ENCODE data around the gene IL27RA.

Gene IL27RA

GRCh38 chr19:13995017-13995728 lies 36.4 kb upstream of the IL27RA start:
- no peak for DNase-seq
- Mint-ChIP-seq H3K27ac (peak overlapping the region; percentile 30), H3K36me3 (ENCODE audit: low read depth) (peaks cover 60% of the 10 kb centered on the region), H3K27me3 (no peaks in the 10 kb centered on the region), H3K9me3 (no peaks in the 10 kb centered on the region), H3K4me1 (ENCODE audit: low read depth) (peaks cover 11% of the 10 kb centered on the region), H3K4me3 (no peak overlapping the region)

GRCh38 chr19:13995878-13996765 lies 35.4 kb upstream of the IL27RA start:
- Mint-ChIP-seq H3K9me3 (no peaks in the 10 kb centered on the region), H3K27me3 (no peaks in the 10 kb centered on the region), H3K4me3 (no peak overlapping the region), H3K36me3 (ENCODE audit: low read depth) (peaks cover 60% of the 10 kb centered on the region), H3K4me1 (ENCODE audit: low read depth) (peaks cover 17% of the 10 kb centered on the region), H3K27ac (no peak overlapping the region)
- DNase-seq = no peak

DNA sequence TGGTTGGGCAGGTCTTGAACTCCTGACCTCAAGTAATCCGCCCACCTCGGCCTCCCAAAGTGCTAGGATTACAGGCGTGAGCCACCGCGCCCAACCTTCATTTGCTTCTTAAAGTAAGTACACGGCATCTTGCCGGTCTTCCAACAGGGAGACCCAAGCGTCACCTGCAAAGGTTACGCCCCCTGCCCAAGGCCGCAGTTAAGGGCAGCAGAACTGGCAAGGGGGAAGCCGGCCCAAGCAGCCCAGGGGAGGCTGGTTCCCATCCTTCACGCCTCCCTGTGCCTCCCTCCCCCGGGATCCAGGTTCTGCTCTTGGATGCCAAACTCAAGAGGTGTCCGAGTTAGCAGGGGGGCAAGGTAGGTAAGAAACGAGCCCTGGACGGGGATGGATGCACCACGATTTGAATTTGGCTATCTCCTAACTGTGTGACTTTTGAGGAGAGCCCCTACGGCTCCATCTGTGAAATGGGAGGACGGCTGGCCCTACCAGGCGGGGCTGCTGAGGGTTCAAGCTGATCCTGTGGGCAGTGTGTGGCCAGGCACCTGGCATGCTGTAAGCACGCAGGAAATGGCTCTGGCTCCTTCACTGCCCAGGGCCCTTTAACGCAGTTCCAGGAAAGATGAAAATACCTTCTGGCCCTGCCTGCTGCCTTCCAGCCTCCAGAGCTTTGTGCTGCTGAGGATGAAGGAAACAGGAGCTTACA lies 34.5 kb upstream of the IL27RA start:
- H3K4me1 Mint-ChIP-seq (ENCODE audit: low read depth) = peaks cover 25% of the 10 kb centered on the region
- no peaks in the 10 kb centered on the region for H3K27me3 Mint-ChIP-seq
- DNase-seq = no peak
- no peak overlapping the region for H3K27ac Mint-ChIP-seq
- peaks cover 53% of the 10 kb centered on the region for H3K36me3 Mint-ChIP-seq (ENCODE audit: low read depth)
- H3K4me3 Mint-ChIP-seq = no peak overlapping the region
- no peaks in the 10 kb centered on the region for H3K9me3 Mint-ChIP-seq

GRCh38 chr19:13997631-13997962 lies 34.0 kb upstream of the IL27RA start:
- H3K4me3 Mint-ChIP-seq = no peak overlapping the region
- H3K27me3 Mint-ChIP-seq = no peaks in the 10 kb centered on the region
- no peaks in the 10 kb centered on the region for H3K9me3 Mint-ChIP-seq
- peaks cover 48% of the 10 kb centered on the region for H3K36me3 Mint-ChIP-seq (ENCODE audit: low read depth)
- peaks cover 27% of the 10 kb centered on the region for H3K4me1 Mint-ChIP-seq (ENCODE audit: low read depth)
- no peak for DNase-seq
- peak overlapping the region; percentile 26 for H3K27ac Mint-ChIP-seq

GRCh38 chr19:13998426-13998825 lies 33.1 kb upstream of the IL27RA start:
- Mint-ChIP-seq H3K9me3 (no peaks in the 10 kb centered on the region), H3K27ac (peak overlapping the region; percentile 37), H3K4me1 (ENCODE audit: low read depth) (peaks cover 35% of the 10 kb centered on the region), H3K27me3 (no peaks in the 10 kb centered on the region), H3K4me3 (no peak overlapping the region), H3K36me3 (ENCODE audit: low read depth) (peaks cover 42% of the 10 kb centered on the region)
- DNase-seq = no peak

GRCh38 chr19:13999085-13999484 lies 32.5 kb upstream of the IL27RA start:
- Mint-ChIP-seq H3K27me3 (no peaks in the 10 kb centered on the region), H3K9me3 (no peaks in the 10 kb centered on the region), H3K36me3 (ENCODE audit: low read depth) (peaks cover 42% of the 10 kb centered on the region), H3K4me1 (ENCODE audit: low read depth) (peaks cover 40% of the 10 kb centered on the region), H3K27ac (no peak overlapping the region), H3K4me3 (no peak overlapping the region)
- DNase-seq = no peak

DNA sequence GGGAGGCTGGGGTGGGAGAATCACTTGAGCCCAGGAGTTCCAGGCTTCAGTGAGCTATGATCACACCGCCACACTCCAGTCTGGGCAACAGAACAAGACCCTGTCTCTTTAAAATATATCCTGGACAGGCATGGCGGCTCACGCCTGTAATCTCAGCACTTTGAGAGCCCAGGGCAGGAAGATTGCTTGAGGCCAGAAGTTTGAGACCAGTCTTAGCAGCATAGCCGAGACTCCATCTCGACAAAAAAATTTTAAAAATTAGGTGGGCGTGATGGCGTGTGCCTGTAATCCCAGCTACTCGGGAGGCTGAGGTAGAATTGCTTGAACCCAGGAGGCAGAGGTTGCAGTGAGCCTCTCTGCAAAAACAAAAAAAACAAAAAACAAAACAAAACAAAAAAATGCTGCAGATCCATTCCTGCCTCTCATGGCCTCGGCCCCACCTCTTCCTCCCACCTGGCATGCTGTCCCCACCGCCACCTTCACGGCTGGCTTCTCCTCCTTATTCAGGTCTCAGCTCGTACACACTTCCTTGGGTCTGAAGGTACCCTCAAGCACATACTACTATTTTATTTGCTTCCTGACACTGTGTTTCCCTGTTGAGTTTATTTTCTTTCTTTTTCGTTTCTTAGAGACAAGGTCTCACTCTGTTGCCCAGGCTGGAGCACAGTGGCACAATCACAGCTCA lies 30.7 kb upstream of the IL27RA start:
- Mint-ChIP-seq H3K27me3 (no peaks in the 10 kb centered on the region), H3K36me3 (ENCODE audit: low read depth) (peaks cover 39% of the 10 kb centered on the region), H3K4me1 (ENCODE audit: low read depth) (peaks cover 51% of the 10 kb centered on the region), H3K4me3 (no peak overlapping the region), H3K9me3 (no peaks in the 10 kb centered on the region), H3K27ac (peak overlapping the region; percentile 95)
- no peak for DNase-seq

DNA sequence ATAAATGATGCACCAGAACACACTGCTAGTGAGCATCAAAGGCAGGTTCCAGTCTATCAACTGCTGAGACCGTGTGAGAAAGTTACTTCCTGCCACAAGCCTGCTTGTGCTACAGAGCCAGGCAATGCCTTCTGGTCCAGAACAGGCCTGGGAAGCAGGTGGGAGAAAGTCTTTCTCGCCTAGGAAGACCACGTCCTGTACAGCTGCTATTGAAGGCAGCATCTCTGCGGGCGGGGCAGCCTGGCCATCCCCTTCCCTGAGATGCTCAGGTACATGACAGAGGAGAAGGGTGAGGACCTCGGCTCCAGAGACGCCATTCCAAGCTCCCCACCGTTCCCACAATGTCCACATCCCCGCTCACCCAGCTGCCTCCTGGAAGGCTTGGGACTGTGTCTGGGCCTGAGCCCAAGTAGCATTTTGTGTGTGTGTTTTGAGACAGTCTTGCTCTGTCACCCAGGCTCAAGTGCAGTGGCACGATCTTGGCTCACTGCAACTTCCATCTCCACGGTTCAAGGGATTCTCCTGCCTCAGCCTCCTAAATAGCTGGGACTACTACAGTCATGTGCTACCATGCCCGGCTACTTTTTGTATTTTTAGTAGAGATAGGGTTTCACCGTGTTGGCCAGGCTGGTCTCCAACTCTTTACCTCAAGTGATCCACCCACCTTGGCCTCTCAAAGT lies 28.9 kb upstream of the IL27RA start:
- Mint-ChIP-seq H3K4me3 (peak overlapping the region; percentile 66), H3K36me3 (ENCODE audit: low read depth) (peaks cover 39% of the 10 kb centered on the region), H3K27ac (peak overlapping the region; percentile 95), H3K4me1 (ENCODE audit: low read depth) (peaks cover 58% of the 10 kb centered on the region), H3K9me3 (no peaks in the 10 kb centered on the region), H3K27me3 (no peaks in the 10 kb centered on the region)
- DNase-seq = peak; percentile 64

- H3K4me3 Mint-ChIP-seq = peak overlapping the region; percentile 66
- peaks cover 32% of the 10 kb centered on the region for H3K36me3 Mint-ChIP-seq (ENCODE audit: low read depth)
- H3K9me3 Mint-ChIP-seq = no peaks in the 10 kb centered on the region
- peak; percentile 47 for DNase-seq
- H3K27me3 Mint-ChIP-seq = no peaks in the 10 kb centered on the region
- H3K27ac Mint-ChIP-seq = peak overlapping the region; percentile 95
- peaks cover 56% of the 10 kb centered on the region for H3K4me1 Mint-ChIP-seq (ENCODE audit: low read depth)
Measured at GRCh38 chr19:14003251-14004055, 28.1 kb upstream of the IL27RA start.

DNA sequence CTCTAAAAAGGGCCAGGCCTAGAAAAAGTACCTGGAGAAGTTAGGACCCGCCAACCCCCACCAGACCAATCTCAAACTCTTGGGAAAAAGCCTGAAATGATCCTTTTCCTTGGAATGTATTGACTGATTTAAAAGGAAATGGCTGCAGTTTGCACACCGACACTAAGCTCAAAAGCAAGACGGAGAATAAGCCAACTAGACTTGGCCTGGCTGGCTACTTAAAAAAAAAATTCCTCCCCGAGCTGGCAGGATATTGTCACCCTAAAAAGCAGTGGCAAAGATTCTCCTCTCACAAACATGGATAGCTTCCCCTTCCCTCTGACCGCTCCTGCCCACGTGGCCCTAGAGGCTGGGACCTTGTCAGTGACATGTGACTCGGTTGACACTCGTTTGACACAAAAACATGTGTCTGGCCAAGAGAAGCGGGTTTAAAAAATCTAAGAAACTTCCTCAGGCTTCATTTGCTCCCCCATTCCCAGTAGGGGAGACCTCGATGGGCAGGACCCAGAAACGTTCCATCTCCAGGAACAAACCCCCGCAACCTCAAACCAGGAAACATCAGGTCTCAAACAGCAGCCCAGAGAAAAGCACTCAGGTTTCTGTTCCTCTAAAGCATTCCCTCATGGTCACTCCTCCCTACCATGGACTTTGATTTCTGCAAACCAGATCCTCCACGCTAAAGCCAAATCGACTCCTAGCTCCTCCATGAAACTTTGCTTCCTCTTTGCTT lies 26.8 kb upstream of the IL27RA start:
- no peak for DNase-seq
- H3K27me3 Mint-ChIP-seq = no peaks in the 10 kb centered on the region
- H3K36me3 Mint-ChIP-seq (ENCODE audit: low read depth) = peaks cover 19% of the 10 kb centered on the region
- H3K4me1 Mint-ChIP-seq (ENCODE audit: low read depth) = peaks cover 54% of the 10 kb centered on the region
- H3K27ac Mint-ChIP-seq = peak overlapping the region; percentile 91
- H3K4me3 Mint-ChIP-seq = peak overlapping the region; percentile 82
- no peaks in the 10 kb centered on the region for H3K9me3 Mint-ChIP-seq

- peak overlapping the region; percentile 99 for H3K27ac Mint-ChIP-seq
- no peaks in the 10 kb centered on the region for H3K9me3 Mint-ChIP-seq
- peaks cover 51% of the 10 kb centered on the region for H3K4me1 Mint-ChIP-seq (ENCODE audit: low read depth)
- peak; percentile 91 for DNase-seq
- peak overlapping the region; percentile 90 for H3K4me3 Mint-ChIP-seq
- peaks cover 12% of the 10 kb centered on the region for H3K36me3 Mint-ChIP-seq (ENCODE audit: low read depth)
- H3K27me3 Mint-ChIP-seq = no peaks in the 10 kb centered on the region
Measured at GRCh38 chr19:14005349-14006084, 26.0 kb upstream of the IL27RA start.

- Mint-ChIP-seq H3K9me3 (no peaks in the 10 kb centered on the region), H3K27me3 (no peaks in the 10 kb centered on the region), H3K4me1 (ENCODE audit: low read depth) (peaks cover 44% of the 10 kb centered on the region), H3K27ac (peak within 1 kb of the TSS; percentile 99), H3K4me3 (peak within 1 kb of the TSS; percentile 90), H3K36me3 (ENCODE audit: low read depth) (peaks cover 8% of the 10 kb centered on the region)
- peak; percentile 100 for DNase-seq
Measured at GRCh38 chr19:14006085-14006765, 25.3 kb upstream of the IL27RA start, which contains the start of gene RFX1. Gene RFX1 (minus strand): TSS chr19:14006320. CDS start chr19:13993843, 12,477 bp downstream.
